HG03457 (cell line): Measurements from ENCODE around the gene NEDD4.
"Not testable (repeated sequence)": the region's sequence is repeated elsewhere in the genome, so short reads cannot be mapped to it uniquely, and the experiment has no call there.

Source experiments
- ATAC-seq: cut with Tn5 transposase; IDR thresholded peaks from one replicate; pipeline ENCODE4 v1.9.1; 2021; ENCODE audit warnings: moderate number of reproducible peaks; ENCODE audit not compliant: unreplicated experiment

Gene NEDD4

GRCh38 chr15:55960946-55961345, 32.5 kb downstream of the NEDD4 start:
- ATAC-seq, result no peak

GRCh38 chr15:55959744-55960447, 33.5 kb downstream of the NEDD4 start:
- no peak for ATAC-seq

GRCh38 chr15:55958349-55958748, 35.1 kb downstream of the NEDD4 start:
- ATAC-seq, result no peak

- no peak for ATAC-seq
Observed at GRCh38 chr15:55954862-55955605, 38.4 kb downstream of the NEDD4 start.

GRCh38 chr15:55952501-55953274, 40.7 kb downstream of the NEDD4 start:
- not testable (repeated sequence) for ATAC-seq

GRCh38 chr15:55944606-55945005, 48.8 kb downstream of the NEDD4 start:
- not testable (repeated sequence) for ATAC-seq

- ATAC-seq, result no peak
Observed at GRCh38 chr15:55942332-55942731, 51.1 kb downstream of the NEDD4 start.

- ATAC-seq, result no peak
Observed at GRCh38 chr15:55937040-55937439, 56.4 kb downstream of the NEDD4 start.

- no peak for ATAC-seq
Observed at GRCh38 chr15:55928955-55929354, 64.5 kb downstream of the NEDD4 start.

GRCh38 chr15:55921744-55922143, 71.7 kb downstream of the NEDD4 start:
- no peak for ATAC-seq

GRCh38 chr15:55917881-55918296, 75.5 kb downstream of the NEDD4 start:
- no peak for ATAC-seq

GRCh38 chr15:55916666-55917409, 76.6 kb downstream of the NEDD4 start:
- ATAC-seq, result no peak

GRCh38 chr15:55915876-55916567, 77.4 kb downstream of the NEDD4 start:
- ATAC-seq, result no peak

- ATAC-seq, result no peak
Observed at GRCh38 chr15:55915221-55915620, 78.2 kb downstream of the NEDD4 start.

GRCh38 chr15:55914446-55914845, 79.0 kb downstream of the NEDD4 start:
- no peak for ATAC-seq

GRCh38 chr15:55912982-55913381, 80.4 kb downstream of the NEDD4 start:
- ATAC-seq, result no peak

- ATAC-seq, result no peak
Observed at GRCh38 chr15:55909036-55909811, 84.2 kb downstream of the NEDD4 start.

- ATAC-seq, result no peak
Observed at GRCh38 chr15:55907797-55908196, 85.6 kb downstream of the NEDD4 start.

GRCh38 chr15:55902981-55903380, 90.4 kb downstream of the NEDD4 start:
- ATAC-seq, result no peak

- no peak for ATAC-seq
Observed at GRCh38 chr15:55900019-55900418, 93.4 kb downstream of the NEDD4 start.
